ENCODE data around the gene CTAGE9.
"Not testable (repeated sequence)": the region's sequence is repeated elsewhere in the genome, so short reads cannot be mapped to it uniquely, and the experiment has no call there.

The CTAGE9 gene

DNA sequence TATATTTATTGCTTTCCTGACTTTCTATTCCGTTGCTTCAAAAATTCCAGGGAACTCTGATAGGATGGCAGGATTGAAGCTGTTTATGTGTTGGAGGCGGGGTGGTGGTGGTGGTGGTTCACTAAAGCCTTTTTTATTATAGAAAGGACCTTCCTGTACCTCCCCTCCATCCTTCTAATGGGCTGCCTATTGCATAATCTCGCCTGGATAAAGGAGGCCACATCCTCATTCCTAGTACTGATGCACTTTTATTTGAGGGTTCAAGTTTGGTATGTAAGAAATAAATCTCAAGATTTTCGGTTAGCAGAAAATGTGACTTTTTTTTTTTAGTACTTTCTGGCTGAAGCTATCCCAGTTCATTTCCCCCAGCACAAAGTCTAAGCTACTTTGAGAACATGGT is 18.7 kb upstream of the CTAGE9 start:
- DNase-seq (ENCODE audit: low read depth) = no peak

DNA sequence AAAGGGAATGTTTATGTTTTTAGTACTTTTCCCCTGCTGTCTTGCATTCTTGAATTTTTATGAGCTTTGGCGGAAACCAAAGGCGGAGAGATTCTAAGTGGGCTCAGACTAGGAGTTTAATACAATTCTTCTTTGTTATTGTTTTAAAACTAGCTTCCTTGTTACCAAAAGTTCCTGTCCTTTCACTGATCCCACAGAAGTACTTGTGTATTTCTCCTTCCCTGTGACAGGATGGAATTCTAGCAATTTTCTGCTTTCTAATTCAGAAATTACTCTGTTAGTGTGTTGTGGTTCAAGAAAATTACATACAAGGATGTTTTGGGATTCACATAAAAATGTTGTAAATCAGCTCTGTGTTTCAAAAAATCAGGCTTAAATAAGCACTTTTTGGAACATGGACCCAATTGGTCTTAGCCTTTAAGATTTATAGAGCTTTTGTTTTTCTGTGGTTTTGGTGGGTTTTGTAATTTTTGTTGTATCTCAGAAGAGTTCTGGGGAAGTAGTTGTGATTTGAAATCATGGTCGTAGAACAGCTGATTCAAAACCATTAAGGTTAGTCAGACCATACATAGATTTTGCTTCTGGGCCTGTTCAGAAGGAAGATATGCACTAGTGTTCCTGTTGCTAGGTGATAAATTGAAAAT is 17.6 kb upstream of the CTAGE9 start:
- no peak for DNase-seq (ENCODE audit: low read depth)

GRCh38 chr6:131727868-131728267 is 17.1 kb upstream of the CTAGE9 start:
- DNase-seq (ENCODE audit: low read depth) = no peak

- no peak for DNase-seq (ENCODE audit: low read depth)
Observed at GRCh38 chr6:131727467-131727866, 16.6 kb upstream of the CTAGE9 start.

DNA sequence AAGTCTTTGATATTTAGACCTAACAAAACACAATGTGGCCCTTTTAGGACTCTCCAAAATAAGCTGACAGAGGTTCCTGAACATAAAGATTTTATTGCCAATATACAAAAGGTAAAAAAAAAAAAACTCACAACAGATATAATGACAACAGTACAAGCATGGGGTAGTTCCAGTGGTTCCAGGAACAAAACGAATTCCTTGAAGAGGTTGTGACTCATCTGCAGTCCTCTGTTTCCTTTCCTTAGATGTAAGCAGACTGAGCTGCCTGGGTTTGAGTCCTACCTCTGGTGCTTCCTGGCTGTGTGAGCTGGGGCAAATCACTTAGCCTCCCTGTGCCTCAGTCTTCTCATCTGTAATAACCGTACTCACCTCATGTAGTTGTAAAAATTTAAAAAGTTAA is 13.3 kb upstream of the CTAGE9 start:
- DNase-seq (ENCODE audit: low read depth) = no peak

DNA sequence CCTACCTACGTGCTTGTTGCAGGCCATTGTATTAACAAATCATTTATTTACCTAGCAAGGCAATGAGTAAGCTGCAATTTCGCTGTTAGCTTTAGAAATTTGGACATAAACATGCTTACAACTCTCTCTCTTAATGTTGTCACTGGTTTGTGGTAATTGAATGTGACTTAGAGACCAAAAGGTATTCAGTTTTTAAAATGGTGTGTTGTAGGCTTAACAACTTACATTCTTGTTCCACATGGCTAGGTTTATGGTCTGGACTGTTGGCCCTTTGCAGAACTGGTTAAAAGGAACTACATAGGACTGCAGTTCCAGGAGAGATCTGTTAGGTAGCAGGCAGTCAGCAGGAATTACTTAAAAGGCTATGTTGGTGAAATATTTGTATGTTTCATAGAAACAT is 10.3 kb upstream of the CTAGE9 start:
- DNase-seq (ENCODE audit: low read depth) = no peak

- no peak for DNase-seq (ENCODE audit: low read depth)
Observed at GRCh38 chr6:131717836-131718542, 7.2 kb upstream of the CTAGE9 start.

GRCh38 chr6:131715567-131715966 is 4.8 kb upstream of the CTAGE9 start:
- DNase-seq (ENCODE audit: low read depth) = not testable (repeated sequence)

GRCh38 chr6:131703905-131704304 is 6.9 kb downstream of the CTAGE9 start:
- not testable (repeated sequence) for DNase-seq (ENCODE audit: low read depth)

- not testable (repeated sequence) for DNase-seq (ENCODE audit: low read depth)
Observed at GRCh38 chr6:131700851-131701250, 10.0 kb downstream of the CTAGE9 start.

- DNase-seq (ENCODE audit: low read depth) = no peak
Observed at GRCh38 chr6:131696956-131697355, 13.9 kb downstream of the CTAGE9 start.

- peak; percentile 45 for DNase-seq (ENCODE audit: low read depth)
Observed at GRCh38 chr6:131694832-131695426, 15.9 kb downstream of the CTAGE9 start.

DNA sequence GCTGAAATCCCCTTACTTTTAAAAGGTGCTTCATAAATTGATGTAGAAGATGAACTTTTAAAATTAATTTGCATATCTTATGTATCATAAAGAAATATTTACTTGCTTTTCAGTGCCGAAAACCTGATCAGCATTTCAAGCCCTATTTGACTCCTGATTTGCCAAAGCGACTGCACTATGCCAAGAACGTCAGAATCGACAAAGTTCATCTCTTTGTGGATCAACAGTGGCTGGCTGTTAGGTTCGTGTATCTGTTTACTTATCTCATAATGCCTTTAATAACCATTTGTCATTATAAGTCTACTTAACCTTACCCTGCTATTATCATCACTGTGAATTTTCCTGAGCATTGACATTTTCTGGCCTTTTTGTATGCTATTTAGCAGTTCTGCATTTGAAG is 17.4 kb downstream of the CTAGE9 start:
- DNase-seq (ENCODE audit: low read depth) = no peak

DNA sequence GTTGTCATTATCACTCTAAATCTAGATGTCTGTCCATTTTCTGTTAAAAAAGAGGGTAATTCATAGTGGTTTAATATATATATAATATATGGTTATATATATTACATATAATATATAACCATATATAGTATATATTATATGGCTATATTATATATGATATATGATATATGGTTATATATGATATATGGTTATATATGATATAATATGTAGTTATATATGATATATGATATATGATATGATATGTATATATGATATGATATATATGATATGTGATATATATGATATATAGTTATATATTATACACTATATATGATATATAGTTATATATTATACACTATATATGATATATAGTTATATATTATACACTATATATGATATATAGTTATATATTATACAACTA is 18.2 kb downstream of the CTAGE9 start:
- no peak for DNase-seq (ENCODE audit: low read depth)

GRCh38 chr6:131692031-131692430 is 18.8 kb downstream of the CTAGE9 start:
- no peak for DNase-seq (ENCODE audit: low read depth)

DNA sequence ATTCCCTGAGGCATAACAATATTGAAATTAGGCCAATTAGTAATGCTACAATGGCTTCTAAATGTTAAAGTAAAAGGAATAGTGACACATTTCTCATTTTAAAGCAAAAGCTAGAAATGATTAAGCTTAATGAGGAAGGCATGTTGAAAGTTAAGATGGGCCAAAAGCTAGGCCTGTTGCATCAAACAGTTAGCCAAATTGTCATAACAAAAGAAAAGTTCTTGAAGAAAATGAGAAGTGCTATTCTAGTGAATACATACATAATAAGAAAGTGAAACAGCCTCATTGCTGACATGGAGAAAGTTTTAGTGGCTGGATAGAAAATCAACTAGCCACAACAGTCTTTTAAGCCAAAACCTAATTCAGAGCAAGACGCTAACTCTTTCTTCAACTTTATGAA is 22.5 kb downstream of the CTAGE9 start:
- DNase-seq (ENCODE audit: low read depth) = no peak

DNA sequence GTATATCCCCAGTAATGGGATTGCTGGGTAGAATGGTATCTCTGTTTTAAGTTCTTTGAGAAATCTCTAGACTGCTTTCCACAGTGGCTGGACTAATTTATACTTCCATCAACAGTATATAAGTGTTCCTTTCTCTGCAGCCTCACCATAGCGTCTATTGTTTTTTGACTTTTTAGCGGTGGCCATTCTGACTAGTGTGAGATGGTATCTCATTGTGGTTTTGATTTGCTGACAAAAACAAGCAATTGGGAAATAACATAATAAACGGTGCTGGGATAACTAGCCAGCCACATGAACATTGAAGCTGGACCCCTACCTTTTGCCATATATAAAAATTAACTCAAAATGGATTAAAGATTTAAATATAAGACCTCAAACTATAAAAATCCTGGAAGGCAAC is 23.8 kb downstream of the CTAGE9 start:
- DNase-seq (ENCODE audit: low read depth) = no peak

DNA sequence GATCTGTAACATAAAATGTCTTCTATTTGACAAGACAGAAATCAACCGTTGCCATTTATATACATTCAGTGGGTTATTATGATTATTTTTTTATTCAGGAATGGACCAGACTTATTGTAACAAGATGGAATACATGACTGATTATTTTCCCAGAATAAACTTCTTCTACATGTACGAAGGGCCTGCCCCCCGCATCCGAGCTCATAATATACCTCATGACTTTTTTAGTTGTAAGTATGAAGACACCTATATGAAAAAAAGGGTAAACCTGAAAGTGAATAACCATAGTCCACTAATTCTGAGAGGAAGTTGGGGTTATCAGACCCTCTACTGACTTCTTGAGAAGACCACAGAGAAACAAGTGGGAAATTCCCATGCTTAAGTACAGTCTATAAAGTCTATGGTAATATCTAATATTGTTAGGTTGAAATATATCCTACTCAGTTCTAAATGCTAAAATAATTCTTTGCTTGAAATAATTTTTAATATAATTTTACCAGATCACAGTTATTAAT is 25.5 kb downstream of the CTAGE9 start:
- no peak for DNase-seq (ENCODE audit: low read depth)

DNA sequence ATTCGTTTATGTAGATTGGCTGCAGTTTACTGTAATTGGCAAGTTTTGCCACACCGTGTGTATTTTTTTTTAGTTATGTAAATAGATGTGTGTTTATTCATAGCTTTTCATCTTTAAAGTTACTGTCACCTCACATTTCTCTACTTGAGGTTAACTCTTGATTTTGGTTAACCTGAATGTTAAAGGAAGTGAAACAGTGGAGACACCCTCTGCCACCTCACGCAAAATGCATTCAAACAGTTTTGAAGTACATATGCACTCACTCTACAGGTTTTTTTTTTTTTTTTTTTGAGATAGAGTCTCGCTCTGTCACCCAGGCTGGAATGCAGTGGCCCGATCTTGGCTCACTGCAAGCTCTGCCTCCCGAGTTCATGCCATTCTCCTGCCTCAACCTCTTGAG is 27.3 kb downstream of the CTAGE9 start:
- DNase-seq (ENCODE audit: low read depth) = no peak

DNA sequence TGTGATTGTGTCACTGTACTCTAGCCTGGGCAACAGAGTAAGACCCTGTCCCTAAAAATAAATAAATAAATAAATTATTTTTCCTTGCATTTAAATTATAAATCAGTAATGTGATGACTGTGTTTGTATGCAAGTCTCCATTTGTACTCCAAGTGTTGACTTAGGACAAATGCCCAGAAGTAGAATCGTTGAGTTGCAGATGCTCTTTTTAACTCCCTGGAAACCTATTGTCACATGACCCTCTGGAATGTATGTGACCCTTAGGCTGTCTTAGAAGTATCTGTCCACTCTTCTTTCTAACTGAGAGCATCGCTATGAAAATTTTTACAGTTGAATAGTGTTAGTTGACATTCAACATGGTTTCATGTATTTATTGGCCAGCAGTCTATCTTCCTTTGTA is 28.4 kb downstream of the CTAGE9 start:
- no peak for DNase-seq (ENCODE audit: low read depth)

GRCh38 chr6:131681585-131681984 is 29.2 kb downstream of the CTAGE9 start:
- no peak for DNase-seq (ENCODE audit: low read depth)

DNA sequence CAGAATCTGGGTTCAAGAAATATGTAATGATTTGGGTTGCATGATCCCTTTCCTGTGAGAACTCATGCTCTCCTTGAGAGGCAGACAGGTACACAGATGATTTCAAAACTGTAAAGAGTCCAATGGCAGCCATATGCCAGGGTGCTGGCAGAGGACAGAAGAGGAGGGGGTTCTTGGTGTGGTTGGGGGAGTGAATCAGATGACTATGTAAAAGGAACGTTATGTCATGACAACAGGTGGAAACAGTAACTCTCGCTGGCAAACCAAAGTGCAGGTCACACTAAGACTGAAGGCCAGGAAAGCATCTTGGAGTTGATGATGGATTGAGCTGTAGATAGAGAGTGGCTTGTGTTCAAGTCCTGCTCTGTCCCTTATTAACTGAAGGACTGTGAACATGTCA is 29.9 kb downstream of the CTAGE9 start:
- DNase-seq (ENCODE audit: low read depth) = no peak

DNA sequence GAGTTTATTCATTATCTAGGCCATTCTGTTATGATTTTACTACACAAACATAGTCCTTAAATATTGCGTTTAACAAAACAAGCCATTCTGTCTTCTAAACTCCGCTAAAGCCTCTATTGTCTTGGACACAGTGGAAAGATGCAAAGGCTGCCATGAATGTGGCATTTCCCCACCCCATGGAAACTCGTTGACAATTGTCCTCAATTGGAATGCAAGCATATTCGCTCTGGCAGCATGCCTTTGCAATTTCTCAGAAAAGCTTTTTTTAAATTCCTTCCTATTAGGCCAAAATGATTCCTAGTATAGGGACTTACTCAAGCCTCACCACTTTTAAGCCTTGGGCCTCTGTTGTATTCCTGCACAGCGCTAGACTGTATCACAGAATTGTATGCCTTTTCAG is 32.4 kb downstream of the CTAGE9 start:
- DNase-seq (ENCODE audit: low read depth) = no peak
